ENCODE measurements around the gene PRRG4. TPM values are rescaled to one million over a fixed set of nuclear protein-coding genes. Genes with fewer than 3 reads are reported as not detected.
"Not testable (repeated sequence)": the region's sequence is repeated elsewhere in the genome, so short reads cannot be mapped to it uniquely, and the experiment has no call there.

The PRRG4 gene
- total and polyA plus RNA-seq, 2 of the 4 experiments (the other 2 are of a cell fraction), result not detected

DNA sequence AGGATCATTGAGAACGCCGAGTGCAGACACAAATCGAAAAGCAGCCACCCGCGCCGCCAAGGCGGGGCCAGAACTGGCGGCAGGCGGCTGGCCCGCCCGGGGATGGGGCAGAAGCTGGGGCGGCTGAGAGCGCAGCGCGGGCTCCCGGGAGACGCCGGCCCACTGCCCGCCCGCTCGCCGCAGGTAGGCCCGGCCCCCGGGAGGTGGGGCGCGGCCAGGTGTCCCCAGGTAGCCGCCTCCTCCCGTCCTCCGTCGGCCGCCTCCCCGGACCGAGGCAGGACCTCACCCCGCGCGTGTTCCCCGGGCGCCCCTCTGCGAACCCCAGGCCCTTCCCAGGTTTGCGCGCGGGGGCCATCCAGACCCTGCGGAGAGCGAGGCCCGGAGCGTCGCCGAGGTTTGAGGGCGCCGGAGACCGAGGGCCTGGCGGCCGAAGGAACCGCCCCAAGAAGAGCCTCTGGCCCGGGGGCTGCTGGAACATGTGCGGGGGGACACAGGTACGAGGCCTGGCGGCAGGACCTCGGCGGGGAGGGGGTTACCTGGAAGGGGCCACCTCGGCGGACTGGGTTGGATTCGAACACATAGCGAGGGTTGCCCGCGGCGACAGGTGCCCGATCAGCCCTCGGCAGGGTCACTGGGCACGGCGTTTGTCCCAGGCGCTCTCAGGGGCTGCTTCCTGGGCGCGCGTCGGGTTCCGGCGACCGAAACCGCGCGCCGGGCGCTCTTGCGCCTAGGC, at the start of gene PRRG4 (continued):
- TF ChIP-seq, protein P1, sequence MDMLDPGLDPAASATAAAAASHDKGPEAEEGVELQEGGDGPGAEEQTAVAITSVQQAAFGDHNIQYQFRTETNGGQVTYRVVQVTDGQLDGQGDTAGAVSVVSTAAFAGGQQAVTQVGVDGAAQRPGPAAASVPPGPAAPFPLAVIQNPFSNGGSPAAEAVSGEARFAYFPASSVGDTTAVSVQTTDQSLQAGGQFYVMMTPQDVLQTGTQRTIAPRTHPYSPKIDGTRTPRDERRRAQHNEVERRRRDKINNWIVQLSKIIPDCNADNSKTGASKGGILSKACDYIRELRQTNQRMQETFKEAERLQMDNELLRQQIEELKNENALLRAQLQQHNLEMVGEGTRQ (IDR thresholded peaks at IDR 0.05; ENCODE audit: low read depth, low read length), result no peak

DNA sequence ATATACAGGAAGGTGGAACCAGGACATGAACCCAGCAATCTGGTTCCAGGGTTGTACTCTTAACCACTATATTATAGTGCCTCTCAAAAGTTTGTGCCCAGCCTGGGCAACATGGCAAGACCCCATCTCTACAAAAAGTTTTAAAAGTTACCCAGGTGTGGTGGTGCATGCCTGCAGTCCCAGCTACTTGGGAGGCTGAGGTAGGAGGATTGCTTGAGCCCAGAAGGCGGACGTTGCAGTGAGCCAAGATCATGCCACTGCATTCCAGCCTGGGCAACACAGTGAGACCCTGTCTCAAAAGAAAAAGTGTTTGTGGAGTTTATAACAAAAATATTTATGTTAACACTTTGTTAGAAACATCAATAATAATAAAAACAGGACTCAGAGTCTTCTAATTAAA, 48.9 kb upstream of the PRRG4 start:
- H2BK5ac ChIP-seq (ENCODE audit: low read depth, low read length, poor library complexity, severe bottlenecking); CTCF ChIA-PET; H3K14ac ChIP-seq (replicated peaks; ENCODE audit: low read depth, low read length); H2BK20ac ChIP-seq (ENCODE audit: low read depth, low read length); H2BK120ac ChIP-seq (ENCODE audit: low read depth, low read length); H3K23ac ChIP-seq (ENCODE audit: low read depth, low read length); H2AK9ac ChIP-seq (replicated peaks; ENCODE audit: low read depth, low read length, poor library complexity); H3K9ac ChIP-seq (ENCODE audit: low read depth, low read length); H3K56ac ChIP-seq (ENCODE audit: extremely low read depth, insufficient read depth, low read length); POLR2A ChIA-PET (ENCODE audit: unreplicated experiment); H2AFZ ChIP-seq (replicated peaks; ENCODE audit: low read length, poor library complexity); H4K5ac ChIP-seq (ENCODE audit: low read depth, low read length); H4K8ac ChIP-seq (ENCODE audit: low read depth in 2 of 2, low read length in 2 of 2); H3K9me1 ChIP-seq (ENCODE audit: insufficient read depth, low read length); H3K27ac ChIP-seq (ENCODE audit: insufficient read depth, low read length); ATAC-seq (ENCODE audit: low read depth); H4K20me1 ChIP-seq (ENCODE audit: insufficient read depth, low read length); H3K27me3 ChIP-seq (ENCODE audit: control insufficient read depth, insufficient read depth, low read length); H3K9me3 ChIP-seq (ENCODE audit: control insufficient read depth, insufficient read depth, low read length); DNase-seq; H3K4ac ChIP-seq (ENCODE audit: low read depth, low read length); H4K91ac ChIP-seq (ENCODE audit: insufficient read depth, low read depth, low read length); dilution Hi-C loops (cut with HindIII; ENCODE audit: low sequenced_read_pairs, unreplicated experiment); BruUV-seq (replicated peaks); intact Hi-C loops (cut with micrococcal nuclease); H3K18ac ChIP-seq (ENCODE audit: low read depth, low read length); H3K4me3 ChIP-seq (ENCODE audit: insufficient read depth, low read depth, low read length); H3K4me1 ChIP-seq (ENCODE audit: control insufficient read depth, insufficient read depth, low read length); H2BK15ac ChIP-seq (ENCODE audit: low read depth, low read length); H3K36me3 ChIP-seq (ENCODE audit: control insufficient read depth, insufficient read depth, low read length); H2AK5ac ChIP-seq (ENCODE audit: low read depth, low read length); H3K79me1 ChIP-seq (ENCODE audit: low read depth in 1 of 2, low read length in 2 of 2); H3K4me2 ChIP-seq (ENCODE audit: low read depth, low read length): not testable (repeated sequence)
- in situ Hi-C loops (cut with MboI; ENCODE audit: low sequenced_read_pairs), result loop anchor here (10.0 kb wide), 1 partner anchor 456 kb away; no protein-coding TSS in a partner anchor
- no CpG with 5 or more reads among the region's 2 CpGs for WGBS, 2 experiments (ENCODE audit: extremely low coverage in 2 of 2, insufficient read length in 1 of 2)

Data from IMR-90 (cell line).